ENCODE data around the gene SELENON. TPM values are rescaled to one million over a fixed set of nuclear protein-coding genes. Genes with fewer than 3 reads are reported as not detected.

SELENON gene
- total and polyA plus RNA-seq, 10 of the 15 experiments (the other 5 are each of a cell fraction or from before 2014, with no cell fraction given), result 0.07 to 5.1 (median 0.80) TPM

DNA sequence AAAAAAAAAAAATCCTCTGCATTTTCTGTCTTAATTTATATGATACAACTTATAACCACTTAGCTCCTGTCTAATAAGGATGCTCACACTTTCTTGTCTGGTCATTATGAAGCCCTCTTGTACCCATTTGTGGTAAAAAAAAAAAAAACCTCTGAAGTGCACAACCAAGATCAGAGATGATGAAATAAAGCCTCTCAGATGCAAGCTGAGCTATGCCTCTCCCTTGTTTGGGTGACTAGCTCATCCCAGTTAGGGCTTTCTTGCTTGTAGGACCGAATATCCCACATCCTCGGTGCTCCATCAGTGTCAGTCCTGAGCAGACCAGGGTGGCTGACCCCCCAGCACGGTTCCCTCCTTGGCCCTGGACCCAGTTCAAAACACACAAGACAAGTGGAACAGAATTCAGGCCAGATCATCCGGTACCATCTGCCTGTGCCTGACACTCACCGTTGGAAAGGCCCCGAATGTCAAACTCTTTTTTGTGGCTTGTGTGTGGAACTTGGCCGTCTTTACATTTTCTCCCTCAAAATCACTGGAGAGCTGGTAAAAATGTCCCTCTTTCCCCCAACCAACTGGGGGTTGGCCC is 6.3 kb upstream of the SELENON start:
- ChIA-PET POLR2A (interaction anchor here (0.6 kb wide), 1 partner anchor 360 kb away, joined by 3 read pairs; no protein-coding TSS in a partner anchor), CTCF (interaction anchor here (0.7 to 1.4 kb wide), 3 partner anchors 162 to 290 kb away, joined by 3 to 5 read pairs (median 3); no protein-coding TSS in a partner anchor), RAD21 (ENCODE audit: unreplicated experiment) (interaction anchor here (1.3 kb wide), 1 partner anchor 290 kb away, joined by 4 read pairs; no protein-coding TSS in a partner anchor), SMC1A (ENCODE audit: uncharacterized antibody, unreplicated experiment) (interaction anchor here (1.1 kb wide), 1 partner anchor 368 kb away, joined by 6 read pairs; no protein-coding TSS in a partner anchor)
- no peaks in the 10 kb centered on the region for H4K20me1 ChIP-seq (ENCODE audit: control insufficient read depth, insufficient read depth)
- H3K4me1 ChIP-seq (ENCODE audit: control insufficient read depth, insufficient read depth, low read length), result no peaks in the 10 kb centered on the region
- H3K27ac ChIP-seq (ENCODE audit: control insufficient read depth, insufficient read depth), result no peak overlapping the region
- 23% methylated on average over 7 of the region's 7 CpGs for WGBS (ENCODE audit: insufficient coverage, insufficient replicate concordance, low lambda C conversion rate, missing lambda C conversion rate)
- no peak overlapping the region for H3K4me2 ChIP-seq (ENCODE audit: control insufficient read depth, insufficient read depth)
- in situ Hi-C loops (cut with MboI), result loop anchor here (5.0 kb wide), 1 partner anchor 51 kb away; no protein-coding TSS in a partner anchor
- TF ChIP-seq, protein P1, sequence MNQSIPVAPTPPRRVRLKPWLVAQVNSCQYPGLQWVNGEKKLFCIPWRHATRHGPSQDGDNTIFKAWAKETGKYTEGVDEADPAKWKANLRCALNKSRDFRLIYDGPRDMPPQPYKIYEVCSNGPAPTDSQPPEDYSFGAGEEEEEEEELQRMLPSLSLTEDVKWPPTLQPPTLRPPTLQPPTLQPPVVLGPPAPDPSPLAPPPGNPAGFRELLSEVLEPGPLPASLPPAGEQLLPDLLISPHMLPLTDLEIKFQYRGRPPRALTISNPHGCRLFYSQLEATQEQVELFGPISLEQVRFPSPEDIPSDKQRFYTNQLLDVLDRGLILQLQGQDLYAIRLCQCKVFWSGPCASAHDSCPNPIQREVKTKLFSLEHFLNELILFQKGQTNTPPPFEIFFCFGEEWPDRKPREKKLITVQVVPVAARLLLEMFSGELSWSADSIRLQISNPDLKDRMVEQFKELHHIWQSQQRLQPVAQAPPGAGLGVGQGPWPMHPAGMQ (IDR thresholded peaks at IDR 0.05; ENCODE audit: borderline replicate concordance), result no peak
- TF ChIP-seq, protein P2, sequence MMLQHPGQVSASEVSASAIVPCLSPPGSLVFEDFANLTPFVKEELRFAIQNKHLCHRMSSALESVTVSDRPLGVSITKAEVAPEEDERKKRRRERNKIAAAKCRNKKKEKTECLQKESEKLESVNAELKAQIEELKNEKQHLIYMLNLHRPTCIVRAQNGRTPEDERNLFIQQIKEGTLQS (IDR thresholded peaks at IDR 0.05; ENCODE audit: borderline replicate concordance, extremely low read depth, low read depth, low read length), result no peak
- TF ChIP-seq SP1 (IDR thresholded peaks at IDR 0.05; ENCODE audit: low read depth, low read length), result no peak
- no peak for TF ChIP-seq STAT3 (IDR thresholded peaks at IDR 0.05; ENCODE audit: low read depth, low read length)
- TF ChIP-seq ESRRA (IDR thresholded peaks at IDR 0.05; ENCODE audit: low read length), result no peak
- no peak for TF ChIP-seq YY1 (IDR thresholded peaks at IDR 0.05; ENCODE audit: low read depth, low read length)
- no peak for TF ChIP-seq TBL1XR1 (IDR thresholded peaks at IDR 0.05; ENCODE audit: low read depth, low read length)
- TF ChIP-seq ZNF217 (IDR thresholded peaks at IDR 0.05), result no peak
- no peak for TF ChIP-seq RFX5 (IDR thresholded peaks at IDR 0.05; ENCODE audit: low read depth, low read length)
- TF ChIP-seq, protein P3, sequence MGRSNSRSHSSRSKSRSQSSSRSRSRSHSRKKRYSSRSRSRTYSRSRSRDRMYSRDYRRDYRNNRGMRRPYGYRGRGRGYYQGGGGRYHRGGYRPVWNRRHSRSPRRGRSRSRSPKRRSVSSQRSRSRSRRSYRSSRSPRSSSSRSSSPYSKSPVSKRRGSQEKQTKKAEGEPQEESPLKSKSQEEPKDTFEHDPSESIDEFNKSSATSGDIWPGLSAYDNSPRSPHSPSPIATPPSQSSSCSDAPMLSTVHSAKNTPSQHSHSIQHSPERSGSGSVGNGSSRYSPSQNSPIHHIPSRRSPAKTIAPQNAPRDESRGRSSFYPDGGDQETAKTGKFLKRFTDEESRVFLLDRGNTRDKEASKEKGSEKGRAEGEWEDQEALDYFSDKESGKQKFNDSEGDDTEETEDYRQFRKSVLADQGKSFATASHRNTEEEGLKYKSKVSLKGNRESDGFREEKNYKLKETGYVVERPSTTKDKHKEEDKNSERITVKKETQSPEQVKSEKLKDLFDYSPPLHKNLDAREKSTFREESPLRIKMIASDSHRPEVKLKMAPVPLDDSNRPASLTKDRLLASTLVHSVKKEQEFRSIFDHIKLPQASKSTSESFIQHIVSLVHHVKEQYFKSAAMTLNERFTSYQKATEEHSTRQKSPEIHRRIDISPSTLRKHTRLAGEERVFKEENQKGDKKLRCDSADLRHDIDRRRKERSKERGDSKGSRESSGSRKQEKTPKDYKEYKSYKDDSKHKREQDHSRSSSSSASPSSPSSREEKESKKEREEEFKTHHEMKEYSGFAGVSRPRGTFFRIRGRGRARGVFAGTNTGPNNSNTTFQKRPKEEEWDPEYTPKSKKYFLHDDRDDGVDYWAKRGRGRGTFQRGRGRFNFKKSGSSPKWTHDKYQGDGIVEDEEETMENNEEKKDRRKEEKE (IDR thresholded peaks at IDR 0.05), result no peak
- TF ChIP-seq SREBF2 (IDR thresholded peaks at IDR 0.05; ENCODE audit: low read length), result no peak
- TF ChIP-seq POLR2AphosphoS5 (IDR thresholded peaks at IDR 0.05; ENCODE audit: low read length), result no peak
- TF ChIP-seq ASH2L (IDR thresholded peaks at IDR 0.05; ENCODE audit: borderline replicate concordance, low read depth), result no peak
- TF ChIP-seq PAX8 (IDR thresholded peaks at IDR 0.05), result no peak
- TF ChIP-seq HDAC6 (IDR thresholded peaks at IDR 0.05; ENCODE audit: unreplicated experiment), result no peak
- TF ChIP-seq CREM (IDR thresholded peaks at IDR 0.05; ENCODE audit: low read depth), result no peak
- DNase-seq (ENCODE audit: low read depth, low spot score), result no peak
- peaks cover 2% of the 10 kb centered on the region in 2 experiments; a peak in 2 of 4 replicates for H3K27me3 ChIP-seq (replicated peaks in 1 of 2; ENCODE audit: control insufficient read depth in 2 of 2, insufficient read depth in 2 of 2, low read length in 1 of 2)
- no peak overlapping the region for H3K9ac ChIP-seq (ENCODE audit: control insufficient read depth, insufficient read depth, low read length)
- intact Hi-C loops (cut with micrococcal nuclease; ENCODE audit: unreplicated experiment), result no loop called here
- no TSS peak for BruUV-seq (replicated peaks)
- H3K9me3 ChIP-seq (replicated peaks; ENCODE audit: control insufficient read depth, insufficient read depth, low read length), result no peaks in the 10 kb centered on the region
- H3K36me3 ChIP-seq (ENCODE audit: control insufficient read depth in 2 of 2, insufficient read depth in 2 of 2, low read length in 1 of 2), result no peaks in the 10 kb centered on the region
- no peak for FAIRE-seq
- ATAC-seq, result no peak
- no peaks in the 10 kb centered on the region for H3K79me2 ChIP-seq (ENCODE audit: control insufficient read depth, insufficient read depth, low read length)
- no peak overlapping the region for H3K4me3 ChIP-seq
- H2AFZ ChIP-seq (ENCODE audit: control insufficient read depth, low read depth, low read length), result no peak overlapping the region

All from GM12878 (cell line).